Measurements from ENCODE around the gene TXNRD3.

DNA sequence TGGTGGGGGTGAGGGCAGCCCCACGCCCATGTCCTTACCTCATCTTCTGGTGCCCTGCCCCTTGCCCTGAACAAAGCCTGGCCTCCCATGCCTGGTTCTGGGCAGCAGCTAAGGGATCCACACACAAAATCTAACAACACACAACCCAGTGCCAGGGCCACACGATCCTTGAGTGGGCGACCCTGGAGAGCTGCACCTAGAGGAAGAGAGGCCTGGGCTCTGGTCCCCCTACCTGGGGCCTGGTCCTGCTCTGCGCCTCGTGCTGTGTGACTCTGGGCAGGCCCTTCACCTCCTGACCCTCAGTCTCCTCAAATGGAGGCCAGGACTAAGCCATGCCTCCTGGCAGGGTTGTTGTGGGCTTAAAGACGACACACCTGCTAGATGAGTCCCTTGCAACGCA, 76.2 kb downstream of the TXNRD3 start:
- no peak for TF ChIP-seq POLR2A (IDR thresholded peaks at IDR 0.05; ENCODE audit: low read depth, low read length)
- TF ChIP-seq, protein P1, sequence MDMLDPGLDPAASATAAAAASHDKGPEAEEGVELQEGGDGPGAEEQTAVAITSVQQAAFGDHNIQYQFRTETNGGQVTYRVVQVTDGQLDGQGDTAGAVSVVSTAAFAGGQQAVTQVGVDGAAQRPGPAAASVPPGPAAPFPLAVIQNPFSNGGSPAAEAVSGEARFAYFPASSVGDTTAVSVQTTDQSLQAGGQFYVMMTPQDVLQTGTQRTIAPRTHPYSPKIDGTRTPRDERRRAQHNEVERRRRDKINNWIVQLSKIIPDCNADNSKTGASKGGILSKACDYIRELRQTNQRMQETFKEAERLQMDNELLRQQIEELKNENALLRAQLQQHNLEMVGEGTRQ (IDR thresholded peaks at IDR 0.05; ENCODE audit: low read depth, low read length) = no peak
- no peak for TF ChIP-seq MAFK (IDR thresholded peaks at IDR 0.05; ENCODE audit: low read depth, low read length)
- no peak for TF ChIP-seq RAD21 (IDR thresholded peaks at IDR 0.05; ENCODE audit: low read length)
- TF ChIP-seq, protein P2, sequence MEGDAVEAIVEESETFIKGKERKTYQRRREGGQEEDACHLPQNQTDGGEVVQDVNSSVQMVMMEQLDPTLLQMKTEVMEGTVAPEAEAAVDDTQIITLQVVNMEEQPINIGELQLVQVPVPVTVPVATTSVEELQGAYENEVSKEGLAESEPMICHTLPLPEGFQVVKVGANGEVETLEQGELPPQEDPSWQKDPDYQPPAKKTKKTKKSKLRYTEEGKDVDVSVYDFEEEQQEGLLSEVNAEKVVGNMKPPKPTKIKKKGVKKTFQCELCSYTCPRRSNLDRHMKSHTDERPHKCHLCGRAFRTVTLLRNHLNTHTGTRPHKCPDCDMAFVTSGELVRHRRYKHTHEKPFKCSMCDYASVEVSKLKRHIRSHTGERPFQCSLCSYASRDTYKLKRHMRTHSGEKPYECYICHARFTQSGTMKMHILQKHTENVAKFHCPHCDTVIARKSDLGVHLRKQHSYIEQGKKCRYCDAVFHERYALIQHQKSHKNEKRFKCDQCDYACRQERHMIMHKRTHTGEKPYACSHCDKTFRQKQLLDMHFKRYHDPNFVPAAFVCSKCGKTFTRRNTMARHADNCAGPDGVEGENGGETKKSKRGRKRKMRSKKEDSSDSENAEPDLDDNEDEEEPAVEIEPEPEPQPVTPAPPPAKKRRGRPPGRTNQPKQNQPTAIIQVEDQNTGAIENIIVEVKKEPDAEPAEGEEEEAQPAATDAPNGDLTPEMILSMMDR (conservative IDR thresholded peaks at IDR 0.05; ENCODE audit: low read depth, low read length) = no peak
- TF ChIP-seq MXI1 (IDR thresholded peaks at IDR 0.05; ENCODE audit: borderline replicate concordance, low read depth, low read length) = no peak
